Endothelial cell of umbilical vein (primary cell): Measurements from ENCODE around the gene NLGN4Y. TPM values are rescaled to one million over a fixed set of nuclear protein-coding genes. Genes with fewer than 3 reads are reported as not detected.

Experiments used
- BruUV-seq: library from RNA; stranded (reverse); fragments of 400-500 nt; replicated peaks from 2 replicates; lab custom pipeline; 2021; lab: Mats Ljungman, UMichigan
- CTCF ChIA-PET: fragments of 300-600, 350-600 bp; sonication (Branson Sonifier 250); formaldehyde crosslinking; loops from one replicate; lab custom pipeline; 2021; ENCODE audit warnings: antibody characterized with exemption, inconsistent platforms; lab: Charles Lee
- POLR2A ChIA-PET: fragments of 300-600, 350-600 bp; sonication (Branson Sonifier 250); formaldehyde crosslinking; loops from one replicate; lab custom pipeline; 2021; ENCODE audit warnings: antibody characterized with exemption, inconsistent platforms; lab: Charles Lee
- DNase-seq: peaks from one replicate; pipeline ENCODE4 v3.0.0-alpha.2; 2011; ENCODE audit warnings: low read depth, low spot score
- FAIRE-seq: peaks from 2 replicates; lab custom pipeline; 2011; peaks lifted over from hg19 to GRCh38; lab: Jason Lieb, UNC
- H2AFZ ChIP-seq: 2 replicates; pipeline ENCODE4 v1.6.0; 2012; ENCODE audit warnings: low read depth, low read length, control low read depth, inconsistent platforms
- H3K27ac ChIP-seq: 2 replicates; pipeline ENCODE4 v1.5.1; 2011; ENCODE audit warnings: low read depth, mild to moderate bottlenecking, control low read depth, low read length, moderate library complexity; ENCODE audit not compliant: insufficient read depth
- H3K27me3 ChIP-seq, 2 experiments: 2 replicates each; pipeline versions ENCODE4 v1.6.0 to v1.6.1; 2011; ENCODE audit warnings: low read length in 2 of 2, mixed read lengths in 1 of 2; ENCODE audit not compliant: control insufficient read depth in 2 of 2, insufficient read depth in 2 of 2
- H3K36me3 ChIP-seq, 2 experiments: 2 replicates in 1 of 2; 3 replicates in 1 of 2; pipeline ENCODE4 v1.5.1; 2011; ENCODE audit warnings: low read length in 2 of 2, mild to moderate bottlenecking in 1 of 2, moderate library complexity in 1 of 2; ENCODE audit not compliant: control insufficient read depth in 2 of 2, insufficient read depth in 2 of 2; ENCODE audit errors: extremely low read depth in 1 of 2
- H3K4me1 ChIP-seq: 3 replicates; pipeline ENCODE4 v1.5.1; 2011; ENCODE audit warnings: mild to moderate bottlenecking, low read length; ENCODE audit not compliant: control insufficient read depth, insufficient read depth; ENCODE audit errors: extremely low read depth
- H3K4me2 ChIP-seq: 2 replicates; pipeline ENCODE4 v1.6.1; 2011; ENCODE audit warnings: low read length, control low read depth, mixed read lengths; ENCODE audit not compliant: insufficient read depth
- H3K4me3 ChIP-seq, 3 experiments: fragments of 200-600 bp in 1 of 3; sonication (generic), shearing (Covaris generic) in 1 of 3; replicated peaks in 1 of 3; 2 replicates each; pipeline ENCODE4 v1.5.1; 2011 to 2016; ENCODE audit warnings: control low read depth in 3 of 3, low read length in 3 of 3, mild to moderate bottlenecking in 2 of 3, inconsistent platforms in 1 of 3, low read depth in 1 of 3, moderate library complexity in 1 of 3; ENCODE audit not compliant: insufficient read depth in 1 of 3
- H3K79me2 ChIP-seq: 2 replicates; pipeline ENCODE4 v1.6.0; 2012; ENCODE audit warnings: low read length, inconsistent platforms; ENCODE audit not compliant: control insufficient read depth, insufficient read depth
- H3K9ac ChIP-seq: replicated peaks from 2 replicates; pipeline ENCODE3; 2011; ENCODE audit warnings: low read length, control low read depth; ENCODE audit not compliant: insufficient read depth; ENCODE audit errors: extremely low read depth
- H3K9me1 ChIP-seq: replicated peaks from 3 replicates; pipeline ENCODE4 v1.6.0; 2011; ENCODE audit warnings: mild to moderate bottlenecking, low read length; ENCODE audit not compliant: control insufficient read depth, insufficient read depth; ENCODE audit errors: extremely low read depth
- H3K9me3 ChIP-seq: replicated peaks from 2 replicates; pipeline ENCODE4 v1.5.1; 2012; ENCODE audit warnings: low read length, inconsistent platforms; ENCODE audit not compliant: control insufficient read depth, insufficient read depth
- H4K20me1 ChIP-seq: replicated peaks from 2 replicates; pipeline ENCODE3; 2011; ENCODE audit warnings: mild to moderate bottlenecking, low read length; ENCODE audit not compliant: control insufficient read depth, insufficient read depth; ENCODE audit errors: extremely low read depth
- EZH2 ChIP-seq: IDR thresholded peaks from 2 replicates; pipeline ENCODE4 v1.6.1; 2012; ENCODE audit warnings: borderline replicate concordance, low read depth, mild to moderate bottlenecking, moderate library complexity, low read length, inconsistent platforms; ENCODE audit not compliant: severe bottlenecking
- GATA2 ChIP-seq: IDR thresholded peaks from 2 replicates; pipeline ENCODE4 v1.7.0; 2011; ENCODE audit warnings: low read depth, mild to moderate bottlenecking, moderate library complexity, mixed read lengths, low read length; ENCODE audit not compliant: insufficient read length, insufficient read depth
- JUN ChIP-seq: IDR thresholded peaks from 2 replicates; pipeline ENCODE4 v1.6.1; 2011; ENCODE audit warnings: borderline replicate concordance, low read depth; ENCODE audit not compliant: insufficient read length, insufficient read depth
- MYC ChIP-seq: IDR thresholded peaks from one replicate; pipeline ENCODE4 v1.6.1; 2011; ENCODE audit warnings: mild to moderate bottlenecking, low read depth, low read length
- POLR2A ChIP-seq: IDR thresholded peaks from 2 replicates; pipeline ENCODE4 v1.6.1; 2012; ENCODE audit warnings: low read depth, mild to moderate bottlenecking, control low read depth, low read length
- POLR2AphosphoS5 ChIP-seq: IDR thresholded peaks from 2 replicates; pipeline ENCODE4 v1.6.1; 2012; ENCODE audit warnings: low read depth, mild to moderate bottlenecking, control low read depth, low read length, moderate library complexity; ENCODE audit not compliant: insufficient read depth
- dilution Hi-C: fragments of 300-500 bp; cut with MboI; formaldehyde crosslinking; loops from one replicate; pipeline ENCODE4 v1.15.0; 2019; ENCODE audit warnings: low sequenced_read_pairs; ENCODE audit not compliant: extremely low pct_ligation_motif_present
- intact Hi-C: fragments of 100-400 bp; cut with micrococcal nuclease; formaldehyde crosslinking; loops from one replicate; pipeline ENCODE4 v1.10.0; 2022
- polyA plus RNA-seq, 4 experiments: library from polyadenylated mRNA; depleted of rRNA in 3 of 4; stranded (reverse) in 3 of 4; unstranded in 1 of 4; fragments of >200 nt; gene quantifications; 2 replicates each; pipeline versions ENCODE4 v1.2.1 to v1.2.3, GENCODE V29; 2011 to 2012; ENCODE audit warnings: missing spikeins in 1 of 4
- total RNA-seq: library from RNA; stranded (reverse); gene quantifications from 2 replicates; pipeline ENCODE4 v1.2.3, GENCODE V29; 2021
- TF ChIP-seq, protein P1 (sequence below), 2 donors: IDR thresholded peaks; 1 replicate in 1 of 2; 2 replicates in 1 of 2; pipeline ENCODE4 v1.5.1; 2011; ENCODE audit warnings: low read length in 2 of 2, mild to moderate bottlenecking in 2 of 2, moderate library complexity in 2 of 2, control low read depth in 1 of 2, inconsistent platforms in 1 of 2, low read depth in 1 of 2; ENCODE audit not compliant: insufficient read depth in 1 of 2; ENCODE audit errors: extremely low read depth in 1 of 2

Gene NLGN4Y
- total and polyA plus RNA-seq, 2 donors (not counting 3 experiments of a cell fraction or from before 2014, with no cell fraction given), result 16.0 to 26.6 TPM

DNA sequence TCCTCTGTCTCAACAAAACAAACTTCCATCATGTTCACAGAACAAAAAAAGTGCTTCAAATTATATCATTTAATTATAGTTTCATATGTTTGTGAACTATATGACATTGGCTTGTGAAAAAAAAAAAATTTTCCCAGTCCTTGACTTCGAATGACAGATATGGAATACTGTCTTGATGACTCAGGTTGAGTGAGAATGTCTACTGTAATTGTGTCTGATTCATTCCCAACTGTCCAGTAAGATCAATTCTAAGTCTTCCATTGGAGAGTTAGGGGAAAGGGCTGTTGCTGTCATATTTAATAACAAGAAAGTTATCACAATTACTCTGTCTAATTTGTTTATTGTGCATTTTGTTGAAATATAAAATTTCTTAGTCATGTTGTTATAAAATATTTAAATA lies 34.1 kb upstream of the NLGN4Y start:
- Histone ChIP-seq H3K4me3 (no peak overlapping the region), H3K9me1 (no peaks in the 10 kb centered on the region), H3K9ac (no peak overlapping the region), H3K27me3 (no peaks in the 10 kb centered on the region), H2AFZ (no peak overlapping the region), H3K27ac (no peak overlapping the region), H3K4me2 (no peak overlapping the region), H3K36me3 (no peaks in the 10 kb centered on the region), H3K9me3 (no peaks in the 10 kb centered on the region), H3K4me1 (no peaks in the 10 kb centered on the region), H3K79me2 (no peaks in the 10 kb centered on the region), H4K20me1 (no peaks in the 10 kb centered on the region)
- dilution Hi-C loops, result no loop called here
- FAIRE-seq (no peak), DNase-seq (no peak)
- no TSS peak for BruUV-seq
- TF ChIP-seq MYC (no peak), JUN (no peak)
- ChIA-PET POLR2A (no interaction called here), CTCF (no interaction called here)
- intact Hi-C loops, result no loop called here

DNA sequence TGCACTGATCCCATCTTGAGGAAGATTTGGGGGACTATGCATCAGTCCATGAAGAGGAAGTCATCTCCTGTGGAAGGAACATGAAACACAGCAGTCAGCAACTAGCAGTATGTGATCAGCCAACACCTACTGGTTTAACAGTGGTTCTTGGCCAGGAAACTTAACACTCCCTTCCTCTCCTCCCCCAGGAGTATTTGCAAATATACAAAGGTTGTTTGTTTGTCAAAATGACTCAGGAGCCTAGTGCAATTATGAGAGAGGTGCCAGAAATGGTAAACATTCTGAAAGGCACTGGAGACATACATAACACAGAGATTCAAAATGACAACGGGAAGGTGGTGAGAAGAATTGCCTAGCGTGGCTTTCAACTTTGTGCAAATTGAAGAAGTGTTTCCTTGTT lies 26.3 kb upstream of the NLGN4Y start:
- H3K4me3 ChIP-seq, result no peak overlapping the region
- no TSS peak for BruUV-seq
- H3K4me2 ChIP-seq, result no peak overlapping the region
- H4K20me1 ChIP-seq, result no peaks in the 10 kb centered on the region
- no peaks in the 10 kb centered on the region for H3K27me3 ChIP-seq
- H3K9me1 ChIP-seq, result no peaks in the 10 kb centered on the region
- H3K9ac ChIP-seq, result no peak overlapping the region
- no peak overlapping the region for H2AFZ ChIP-seq
- H3K79me2 ChIP-seq, result no peaks in the 10 kb centered on the region
- ChIA-PET POLR2A (no interaction called here), CTCF (no interaction called here)
- H3K9me3 ChIP-seq, result no peaks in the 10 kb centered on the region
- no peaks in the 10 kb centered on the region for H3K36me3 ChIP-seq
- intact Hi-C loops, result no loop called here
- FAIRE-seq (no peak), DNase-seq (no peak)
- TF ChIP-seq, protein P1, sequence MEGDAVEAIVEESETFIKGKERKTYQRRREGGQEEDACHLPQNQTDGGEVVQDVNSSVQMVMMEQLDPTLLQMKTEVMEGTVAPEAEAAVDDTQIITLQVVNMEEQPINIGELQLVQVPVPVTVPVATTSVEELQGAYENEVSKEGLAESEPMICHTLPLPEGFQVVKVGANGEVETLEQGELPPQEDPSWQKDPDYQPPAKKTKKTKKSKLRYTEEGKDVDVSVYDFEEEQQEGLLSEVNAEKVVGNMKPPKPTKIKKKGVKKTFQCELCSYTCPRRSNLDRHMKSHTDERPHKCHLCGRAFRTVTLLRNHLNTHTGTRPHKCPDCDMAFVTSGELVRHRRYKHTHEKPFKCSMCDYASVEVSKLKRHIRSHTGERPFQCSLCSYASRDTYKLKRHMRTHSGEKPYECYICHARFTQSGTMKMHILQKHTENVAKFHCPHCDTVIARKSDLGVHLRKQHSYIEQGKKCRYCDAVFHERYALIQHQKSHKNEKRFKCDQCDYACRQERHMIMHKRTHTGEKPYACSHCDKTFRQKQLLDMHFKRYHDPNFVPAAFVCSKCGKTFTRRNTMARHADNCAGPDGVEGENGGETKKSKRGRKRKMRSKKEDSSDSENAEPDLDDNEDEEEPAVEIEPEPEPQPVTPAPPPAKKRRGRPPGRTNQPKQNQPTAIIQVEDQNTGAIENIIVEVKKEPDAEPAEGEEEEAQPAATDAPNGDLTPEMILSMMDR (IDR thresholded peaks at IDR 0.05; ENCODE audit: extremely low read depth in 1 of 2, insufficient read depth in 1 of 2, low read depth in 1 of 2, low read length in 2 of 2), result no peak
- no peak for TF ChIP-seq MYC
- no peak for TF ChIP-seq EZH2
- TF ChIP-seq POLR2AphosphoS5, result no peak
- TF ChIP-seq GATA2, result no peak
- no peak for TF ChIP-seq JUN
- TF ChIP-seq POLR2A, result no peak
- no peak overlapping the region for H3K27ac ChIP-seq
- no peaks in the 10 kb centered on the region for H3K4me1 ChIP-seq
- dilution Hi-C loops, result no loop called here
